Thymus (tissue), 11 donors: ENCODE data around the gene EXOSC7. TPM values are rescaled to one million over a fixed set of nuclear protein-coding genes. Genes with fewer than 3 reads are reported as not detected.

Source experiments
- DNase-seq, 9 donors: peaks; one replicate each; pipeline ENCODE4 v3.0.0-alpha.2; 2013; ENCODE audit warnings: low spot score in 9 of 9, low read depth in 6 of 9, missing footprints in 1 of 9
- H3K27ac ChIP-seq, 2 donors: one replicate each; pipeline ENCODE4 v1.5.1; 2013; ENCODE audit warnings: control low read depth in 1 of 2, low read depth in 1 of 2, low read length in 1 of 2, mild to moderate bottlenecking in 1 of 2, moderate library complexity in 1 of 2
- H3K27me3 ChIP-seq, 2 donors: one replicate each; pipeline ENCODE4 v1.5.1; 2013; ENCODE audit warnings: low read length in 1 of 2; ENCODE audit not compliant: control insufficient read depth in 2 of 2, insufficient read depth in 1 of 2
- H3K36me3 ChIP-seq, 2 donors: one replicate each; pipeline ENCODE4 v1.5.1; 2013; ENCODE audit warnings: low read length in 1 of 2, mild to moderate bottlenecking in 1 of 2, moderate library complexity in 1 of 2; ENCODE audit not compliant: control insufficient read depth in 2 of 2, insufficient read depth in 2 of 2
- H3K4me1 ChIP-seq, 2 donors: one replicate each; pipeline ENCODE4 v1.5.1; 2013; ENCODE audit warnings: low read length in 2 of 2; ENCODE audit not compliant: control insufficient read depth in 2 of 2, insufficient read depth in 2 of 2
- H3K4me3 ChIP-seq, 2 donors: one replicate each; pipeline ENCODE4 v1.5.1; 2013; ENCODE audit warnings: low read length in 2 of 2, control low read depth in 1 of 2, mild to moderate bottlenecking in 1 of 2
- H3K9me3 ChIP-seq, 2 donors: one replicate each; pipeline ENCODE4 v1.5.1; 2013; ENCODE audit warnings: low read length in 1 of 2, mild to moderate bottlenecking in 1 of 2; ENCODE audit not compliant: control insufficient read depth in 2 of 2, insufficient read depth in 1 of 2
- WGBS: extraction: QIAGEN DNeasy Blood & Tissue Kit; methylation state at CpG from one replicate; pipeline ENCODE4 v1.1.7; 2013; 5-methylcytosine and 5-hydroxymethylcytosine counted together
- polyA plus RNA-seq: library from polyadenylated mRNA; stranded (reverse); fragments of 200-250 nt; gene quantifications from one replicate; pipeline ENCODE4 v1.2.3, GENCODE V29; 2013
- total RNA-seq: library from RNA; stranded (reverse); fragments of 120-200 nt; gene quantifications from one replicate; pipeline ENCODE4 v1.2.4, GENCODE V29; 2013
- donor health status: healthy.

Gene EXOSC7
- total and polyA plus RNA-seq, 2 donors = 39.2 to 42.6 TPM

DNA sequence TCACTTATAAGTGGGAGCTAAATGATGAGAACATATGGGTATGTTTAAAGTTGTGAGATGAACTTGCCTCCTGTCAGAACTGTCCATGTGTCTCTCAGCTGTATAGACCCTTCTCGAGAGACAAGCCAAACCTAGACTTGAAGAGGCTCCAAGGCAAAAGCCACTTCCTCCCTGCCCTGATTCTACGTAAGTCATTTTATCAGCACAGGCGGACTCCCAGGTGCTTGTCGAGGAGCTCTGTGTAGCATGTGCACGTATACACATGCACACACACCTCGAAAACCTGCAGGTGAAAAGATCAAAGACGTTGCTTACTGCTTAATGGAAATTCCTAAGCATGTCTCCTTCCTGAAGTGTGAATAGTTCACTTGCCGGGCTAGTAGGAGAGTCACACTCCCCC lies 44.5 kb downstream of the EXOSC7 start:
- Histone ChIP-seq H3K27ac (peak overlapping the region; percentile 43 to 57), H3K36me3 (peaks cover 6 to 7% of the 10 kb centered on the region in 2 donors), H3K4me3 (no peak overlapping the region), H3K9me3 (no peaks in the 10 kb centered on the region), H3K4me1 (peaks cover 7 to 15% of the 10 kb centered on the region in 2 donors), H3K27me3 (no peaks in the 10 kb centered on the region)
- peak in 7 of 9 donors; percentile 38 to 86 (median 61) for DNase-seq
- 19% methylated on average over 8 of the region's 8 CpGs for WGBS

DNA sequence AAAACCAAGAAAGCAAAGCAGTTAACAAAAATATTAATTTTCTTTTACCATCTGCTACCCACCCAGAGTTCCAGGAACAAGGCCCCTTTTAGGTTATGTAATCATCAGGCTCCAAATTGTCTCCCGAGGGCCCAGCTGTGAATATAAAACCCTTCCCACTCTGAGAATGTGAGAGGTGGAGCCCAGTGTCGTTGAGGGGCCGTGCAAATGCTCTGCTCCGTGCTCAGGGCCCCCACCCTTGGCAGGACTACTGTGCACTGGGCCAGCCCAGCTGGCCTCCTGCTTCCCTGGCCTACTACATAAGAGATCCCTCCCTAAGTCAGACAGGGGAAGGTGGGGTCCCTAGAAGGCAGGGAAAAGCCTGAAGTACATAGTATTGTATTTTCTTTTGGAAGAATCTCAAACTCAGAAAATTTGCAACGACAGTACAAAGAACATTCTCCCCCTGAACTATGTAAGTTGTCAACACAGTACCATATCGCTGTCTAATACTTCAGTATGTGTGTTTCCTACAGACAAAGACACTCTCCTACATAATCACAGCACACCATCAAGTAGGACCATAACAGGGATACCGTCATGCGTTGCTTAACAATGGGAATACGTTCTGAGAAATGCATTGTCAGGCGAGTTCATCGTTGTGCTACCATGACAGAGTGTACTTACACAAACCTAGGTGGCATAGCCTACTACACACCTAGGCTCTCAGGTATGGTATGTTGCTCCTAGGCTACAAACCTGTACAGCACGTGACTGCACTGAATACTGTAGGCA lies 45.7 kb downstream of the EXOSC7 start:
- WGBS = 95% methylated on average over 12 of the region's 12 CpGs
- Histone ChIP-seq H3K36me3 (peaks cover 2 to 4% of the 10 kb centered on the region in 2 donors), H3K4me1 (peaks cover 7 to 15% of the 10 kb centered on the region in 2 donors), H3K9me3 (no peaks in the 10 kb centered on the region), H3K4me3 (no peak overlapping the region), H3K27ac (no peak overlapping the region), H3K27me3 (peaks cover 0 to 4% of the 10 kb centered on the region in 2 donors)
- no peak for DNase-seq

DNA sequence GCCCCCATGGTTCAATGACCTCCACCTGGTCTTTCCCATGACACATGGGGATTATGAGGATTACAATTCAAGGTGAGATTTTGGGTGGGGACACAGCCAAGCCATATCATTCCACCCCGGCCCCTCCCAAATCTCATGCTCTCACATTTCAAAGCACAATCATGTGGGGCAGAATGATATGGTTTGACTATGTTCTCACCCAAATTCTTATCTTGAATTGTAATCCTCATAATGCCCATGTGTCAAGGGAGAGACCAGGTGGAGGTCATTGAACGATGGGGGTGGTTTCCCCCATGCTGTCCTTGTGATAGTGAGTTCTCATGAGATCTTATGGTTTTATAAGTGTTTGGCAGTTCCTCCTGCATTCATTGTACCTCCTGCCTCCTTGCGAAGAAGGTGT lies 47.6 kb downstream of the EXOSC7 start:
- Histone ChIP-seq H3K4me1 (peaks cover 7 to 15% of the 10 kb centered on the region in 2 donors), H3K27ac (no peak overlapping the region)
- WGBS = 73% methylated on average over 3 of the region's 3 CpGs

DNA sequence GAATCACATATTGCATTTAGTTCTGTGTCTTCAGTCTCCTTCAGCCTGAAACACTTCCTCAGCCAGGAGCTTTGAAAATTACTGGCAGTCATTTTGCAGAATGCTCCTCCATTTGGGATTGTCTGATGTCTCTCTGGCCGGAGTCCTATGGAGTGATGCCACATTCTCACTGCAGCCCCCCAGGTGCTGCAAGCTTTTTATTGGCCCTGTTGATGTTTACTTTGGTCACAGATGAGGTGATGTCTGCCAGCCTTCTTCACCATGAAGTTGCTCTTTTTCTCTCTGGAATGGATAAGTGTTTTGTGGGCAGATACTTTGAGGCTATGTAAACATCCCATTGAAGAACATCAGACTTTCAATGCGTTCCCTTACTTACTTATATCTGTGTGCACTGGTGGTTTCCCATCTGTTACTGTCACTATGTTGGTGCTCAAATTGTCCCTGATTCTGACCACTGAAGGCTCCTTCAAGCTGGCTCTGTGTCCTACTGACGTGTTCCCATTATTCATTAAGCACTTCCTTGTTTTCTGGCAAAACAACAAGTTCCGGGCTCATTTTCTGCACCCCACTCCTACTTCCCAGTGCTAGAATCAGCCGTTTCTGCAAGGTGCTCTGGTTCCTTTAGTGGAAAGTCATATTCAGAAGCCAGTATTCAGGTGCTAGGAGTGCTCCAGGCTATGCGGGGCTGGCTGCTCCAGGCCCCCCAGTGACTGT lies 48.7 kb downstream of the EXOSC7 start:
- H3K4me1 ChIP-seq = peaks cover 7 to 15% of the 10 kb centered on the region in 2 donors
- no peak overlapping the region for H3K4me3 ChIP-seq
- peaks cover 0 to 6% of the 10 kb centered on the region in 2 donors for H3K27me3 ChIP-seq
- H3K36me3 ChIP-seq = no peaks in the 10 kb centered on the region
- no peaks in the 10 kb centered on the region for H3K9me3 ChIP-seq
- 88% methylated on average over 6 of the region's 6 CpGs for WGBS
- DNase-seq = no peak
- H3K27ac ChIP-seq = no peak overlapping the region

More for the DNA sequence above, 47.6 kb downstream of the EXOSC7 start:
- no peaks in the 10 kb centered on the region for H3K9me3 ChIP-seq
- no peak for DNase-seq
- no peak overlapping the region for H3K4me3 ChIP-seq
- H3K27me3 ChIP-seq = peaks cover 0 to 6% of the 10 kb centered on the region in 2 donors
- peaks cover 1% of the 10 kb centered on the region in 2 donors for H3K36me3 ChIP-seq

DNA sequence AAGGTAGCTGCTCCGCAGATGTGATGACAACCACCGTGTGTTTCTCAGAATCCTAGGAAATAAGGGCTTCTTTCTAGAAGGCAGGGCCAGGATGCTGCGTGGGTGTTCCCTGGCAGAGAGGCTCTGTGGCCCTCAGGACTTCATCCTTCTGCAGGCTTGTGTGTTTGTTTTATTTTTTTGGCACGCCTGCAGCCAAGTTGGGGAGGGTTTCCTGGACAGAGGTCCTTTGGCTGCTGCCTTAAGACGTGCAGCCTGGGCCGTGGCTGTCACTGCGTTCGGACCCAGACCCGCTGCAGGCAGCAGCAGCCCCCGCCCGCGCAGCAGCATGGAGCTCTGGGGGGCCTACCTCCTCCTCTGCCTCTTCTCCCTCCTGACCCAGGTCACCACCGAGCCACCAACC lies 50.0 kb downstream of the EXOSC7 start, which contains the start of gene CLEC3B:
CLEC3B (plus strand) TSS at position 266 of the 400 bp plus-strand sequence; CDS start at position 326, 60 bp downstream.
- Histone ChIP-seq H3K4me3 (no peak within 1 kb of the TSS), H3K9me3 (no peaks in the 10 kb centered on the region), H3K36me3 (no peaks in the 10 kb centered on the region), H3K4me1 (peaks cover 0 to 2% of the 10 kb centered on the region in 2 donors), H3K27ac (no peak within 1 kb of the TSS), H3K27me3 (peaks cover 0 to 6% of the 10 kb centered on the region in 2 donors)
- no peak for DNase-seq
- WGBS = 61% methylated on average over 13 of the region's 13 CpGs

DNA sequence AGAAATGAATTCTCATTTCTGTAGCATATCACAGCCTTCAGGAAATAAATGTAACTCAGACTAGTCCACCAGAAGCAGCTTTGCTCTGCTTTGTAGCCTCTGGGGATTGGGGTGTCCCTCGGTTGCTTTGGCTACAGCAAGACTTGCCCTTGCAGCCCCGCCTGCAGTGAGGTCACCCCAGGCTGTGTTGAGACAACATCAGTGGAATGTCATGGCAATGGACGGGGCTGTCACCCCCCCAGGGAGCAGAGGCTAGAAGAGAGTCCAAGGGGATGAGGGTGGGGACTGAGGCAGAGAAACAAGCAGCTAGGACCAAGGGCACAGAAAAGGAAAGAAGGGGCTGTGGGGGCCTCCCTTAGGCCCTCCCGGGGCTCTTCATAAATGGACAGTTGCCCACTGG lies 50.9 kb downstream of the EXOSC7 start:
- H3K4me1 ChIP-seq = no peaks in the 10 kb centered on the region
- no peak overlapping the region for H3K27ac ChIP-seq
- H3K36me3 ChIP-seq = no peaks in the 10 kb centered on the region
- no peak overlapping the region for H3K4me3 ChIP-seq
- DNase-seq = no peak
- peaks cover 0 to 6% of the 10 kb centered on the region in 2 donors for H3K27me3 ChIP-seq
- no peaks in the 10 kb centered on the region for H3K9me3 ChIP-seq
- 93% methylated on average over 4 of the region's 4 CpGs for WGBS

DNA sequence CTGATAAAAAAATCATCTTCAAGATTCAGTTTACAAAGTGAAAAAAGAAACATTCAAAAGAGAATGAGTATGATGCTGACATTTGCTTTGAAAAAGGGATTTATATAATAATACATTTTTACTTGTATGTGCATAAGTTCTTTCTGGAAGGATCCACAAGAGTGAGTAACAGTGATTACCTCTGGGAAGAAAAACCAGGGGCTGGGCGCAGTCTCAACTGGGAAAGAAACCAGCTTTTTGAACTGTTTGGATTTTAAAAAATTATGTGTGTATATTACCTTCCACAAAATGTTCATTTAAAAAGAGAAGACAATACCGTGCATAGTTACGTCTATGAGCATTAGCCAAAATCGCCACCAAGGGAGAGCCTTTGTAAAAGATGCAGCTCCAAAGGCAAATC lies 51.4 kb downstream of the EXOSC7 start:
- WGBS = 97% methylated on average over 4 of the region's 4 CpGs
- Histone ChIP-seq H3K4me1 (no peaks in the 10 kb centered on the region), H3K4me3 (no peak overlapping the region), H3K36me3 (no peaks in the 10 kb centered on the region), H3K9me3 (no peaks in the 10 kb centered on the region), H3K27me3 (peaks cover 0 to 6% of the 10 kb centered on the region in 2 donors), H3K27ac (no peak overlapping the region)
- no peak for DNase-seq

DNA sequence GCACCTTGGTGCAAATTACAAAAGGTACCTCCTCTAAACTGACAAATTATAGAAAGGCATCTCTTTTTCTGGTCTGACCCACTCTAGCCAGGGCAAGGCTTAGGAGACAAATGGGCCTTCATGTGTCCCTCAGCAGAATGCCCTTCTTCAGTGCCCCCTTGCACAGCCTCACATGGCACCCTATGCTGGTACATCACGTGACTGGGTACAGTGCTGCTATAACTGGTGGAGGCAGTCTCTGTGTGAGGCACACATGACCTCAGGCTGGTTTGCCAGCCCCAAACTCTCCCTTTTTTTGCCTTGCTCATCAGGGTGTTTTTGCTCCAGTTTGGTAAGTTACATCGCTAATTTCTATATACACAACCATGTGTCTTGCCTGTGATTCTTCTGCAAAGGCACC lies 53.2 kb downstream of the EXOSC7 start:
- 95% methylated on average over 2 of the region's 2 CpGs for WGBS
- peaks cover 0 to 6% of the 10 kb centered on the region in 2 donors for H3K27me3 ChIP-seq
- no peaks in the 10 kb centered on the region for H3K9me3 ChIP-seq
- peaks cover 0 to 1% of the 10 kb centered on the region in 2 donors for H3K4me1 ChIP-seq
- DNase-seq = no peak
- H3K4me3 ChIP-seq = no peak overlapping the region
- H3K36me3 ChIP-seq = no peaks in the 10 kb centered on the region
- H3K27ac ChIP-seq = no peak overlapping the region

DNA sequence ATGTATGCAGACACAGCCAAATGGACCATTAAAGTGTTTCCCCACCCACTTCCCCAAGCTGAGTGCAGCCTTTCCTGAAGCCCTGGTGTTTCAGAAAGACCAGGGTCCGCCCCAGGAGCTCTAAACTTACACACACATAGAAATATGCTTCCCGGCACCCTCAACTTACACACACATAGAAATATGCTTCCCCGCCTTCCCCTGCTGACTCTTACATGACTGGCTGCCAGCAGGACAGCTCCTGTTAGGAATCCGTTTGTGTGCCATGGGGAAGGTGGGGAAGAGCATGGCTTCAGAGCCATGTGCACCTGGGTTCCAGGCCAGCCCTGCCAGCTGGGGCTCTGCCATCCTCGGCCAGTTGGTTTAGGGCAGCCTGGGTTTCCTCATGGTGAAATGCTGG lies 53.6 kb downstream of the EXOSC7 start:
- WGBS = 95% methylated on average over 5 of the region's 5 CpGs
- Histone ChIP-seq H3K27me3 (peaks cover 0 to 8% of the 10 kb centered on the region in 2 donors), H3K27ac (no peak overlapping the region), H3K36me3 (no peaks in the 10 kb centered on the region), H3K4me3 (no peak overlapping the region), H3K4me1 (peaks cover under 1 to 5% of the 10 kb centered on the region in 2 donors), H3K9me3 (peaks cover 0 to 1% of the 10 kb centered on the region in 2 donors)
- DNase-seq = no peak
